G401 (cell line): ENCODE data around the gene ARHGAP10. TPM values are rescaled to one million over a fixed set of nuclear protein-coding genes. Genes with fewer than 3 reads are reported as not detected.
"Not testable (repeated sequence)": the region's sequence is repeated elsewhere in the genome, so short reads cannot be mapped to it uniquely, and the experiment has no call there.

ENCODE experiments used
- DNase-seq: peaks from one replicate; pipeline ENCODE4 v3.0.0-alpha.2; 2015; ENCODE audit warnings: low spot score
- in situ Hi-C: cut with HindIII; loops from 2 replicates; pipeline ENCODE4 v1.10.0; 2016; ENCODE audit warnings: low sequenced_read_pairs, mixed read lengths
- total RNA-seq: library from RNA; depleted of rRNA; stranded (reverse); fragments of >200 nt; shearing (Covaris generic); gene quantifications from 2 replicates; pipeline ENCODE4 v1.2.3, GENCODE V29; 2014

Gene ARHGAP10
- total RNA-seq, 1 experiment from 2014 or later: 3.7 TPM

GRCh38 chr4:147991543-147992283 lies 259.8 kb downstream of the ARHGAP10 start:
- DNase-seq: no peak
- in situ Hi-C loops: no loop called here

GRCh38 chr4:147994076-147994475 lies 262.2 kb downstream of the ARHGAP10 start:
- DNase-seq: no peak
- in situ Hi-C loops: no loop called here

GRCh38 chr4:147994491-147995385 lies 262.9 kb downstream of the ARHGAP10 start:
- no peak for DNase-seq
- in situ Hi-C loops: no loop called here

GRCh38 chr4:147996859-147997258 lies 265.0 kb downstream of the ARHGAP10 start:
- no peak for DNase-seq
- in situ Hi-C loops: no loop called here

- in situ Hi-C loops, DNase-seq: not testable (repeated sequence)
Observed at GRCh38 chr4:148000038-148000437, 268.1 kb downstream of the ARHGAP10 start.

- in situ Hi-C loops: no loop called here
- no peak for DNase-seq
Observed at GRCh38 chr4:148004228-148004857, 272.5 kb downstream of the ARHGAP10 start.

GRCh38 chr4:148006001-148006400 lies 274.1 kb downstream of the ARHGAP10 start:
- no peak for DNase-seq
- in situ Hi-C loops: no loop called here

GRCh38 chr4:148007314-148007760 lies 275.4 kb downstream of the ARHGAP10 start:
- in situ Hi-C loops: no loop called here
- no peak for DNase-seq

- DNase-seq: no peak
- in situ Hi-C loops: no loop called here
Observed at GRCh38 chr4:148007792-148008191, 275.9 kb downstream of the ARHGAP10 start.

GRCh38 chr4:148015058-148015457 lies 283.2 kb downstream of the ARHGAP10 start:
- DNase-seq: no peak
- in situ Hi-C loops: no loop called here

GRCh38 chr4:148015468-148015867 lies 283.6 kb downstream of the ARHGAP10 start:
- in situ Hi-C loops: no loop called here
- no peak for DNase-seq

GRCh38 chr4:148016063-148016637 lies 284.3 kb downstream of the ARHGAP10 start:
- in situ Hi-C loops: no loop called here
- DNase-seq: no peak

- DNase-seq: no peak
- in situ Hi-C loops: no loop called here
Observed at GRCh38 chr4:148017801-148018200, 285.9 kb downstream of the ARHGAP10 start.

GRCh38 chr4:148021686-148022085 lies 289.8 kb downstream of the ARHGAP10 start:
- DNase-seq: no peak
- in situ Hi-C loops: no loop called here

- in situ Hi-C loops: no loop called here
Observed at GRCh38 chr4:148022975-148023374, 291.1 kb downstream of the ARHGAP10 start.

GRCh38 chr4:148023512-148024181 lies 291.8 kb downstream of the ARHGAP10 start:
- no peak for DNase-seq

More at GRCh38 chr4:148022975-148023374, 291.1 kb downstream of the ARHGAP10 start:
- DNase-seq: no peak

GRCh38 chr4:148025981-148026380 lies 294.1 kb downstream of the ARHGAP10 start:
- no peak for DNase-seq
- in situ Hi-C loops: no loop called here

More at GRCh38 chr4:148023512-148024181, 291.8 kb downstream of the ARHGAP10 start:
- in situ Hi-C loops: no loop called here

- in situ Hi-C loops: no loop called here
- no peak for DNase-seq
Observed at GRCh38 chr4:148027201-148027600, 295.3 kb downstream of the ARHGAP10 start.

GRCh38 chr4:148029781-148030180 lies 297.9 kb downstream of the ARHGAP10 start:
- no peak for DNase-seq
- in situ Hi-C loops: no loop called here
